ENCODE data around the gene PTPRM. TPM values are rescaled to one million over a fixed set of nuclear protein-coding genes. Genes with fewer than 3 reads are reported as not detected.

The PTPRM gene
- total and polyA plus RNA-seq, 3 donors from 2014 or later = 76.4 to 101 (median 94.6) TPM

- no peaks in the 10 kb centered on the region for H3K4me1 ChIP-seq
- no peak for DNase-seq
- H3K36me3 ChIP-seq (ENCODE audit: low read depth, missing control alignments) = no peaks in the 10 kb centered on the region
- no peak overlapping the region for H3K4me3 ChIP-seq
- no peaks in the 10 kb centered on the region for H3K27me3 ChIP-seq
- TF ChIP-seq CTCF (IDR thresholded peaks at IDR 0.05) = no peak
- TF ChIP-seq POLR2A (IDR thresholded peaks at IDR 0.05) = no peak
- no peak overlapping the region for H3K27ac ChIP-seq
- intact Hi-C loops (cut with DNase I; ENCODE audit: low total_unique reads) = no loop called here
- H3K9me3 ChIP-seq = no peaks in the 10 kb centered on the region
- 72 to 78% methylated on average over 2 of the region's 2 CpGs for WGBS, 2 donors
These were observed 797.3 kb downstream of the PTPRM start for GRCh38 chr18:8364385-8364784.

GRCh38 chr18:8365006-8365405 lies 797.9 kb downstream of the PTPRM start:
- Histone ChIP-seq H3K36me3 (ENCODE audit: low read depth, missing control alignments) (no peaks in the 10 kb centered on the region), H3K27ac (no peak overlapping the region), H3K9me3 (no peaks in the 10 kb centered on the region), H3K4me3 (no peak overlapping the region), H3K4me1 (no peaks in the 10 kb centered on the region), H3K27me3 (no peaks in the 10 kb centered on the region)
- DNase-seq = no peak
- WGBS, 2 donors = 82 to 87% methylated on average over 5 of the region's 5 CpGs
- intact Hi-C loops (cut with DNase I; ENCODE audit: low total_unique reads) = no loop called here
- TF ChIP-seq CTCF (IDR thresholded peaks at IDR 0.05) (no peak), POLR2A (IDR thresholded peaks at IDR 0.05) (no peak)

GRCh38 chr18:8365528-8365927 lies 798.4 kb downstream of the PTPRM start:
- no peaks in the 10 kb centered on the region for H3K27me3 ChIP-seq
- H3K4me3 ChIP-seq = no peak overlapping the region
- H3K36me3 ChIP-seq (ENCODE audit: low read depth, missing control alignments) = no peaks in the 10 kb centered on the region
- no peak overlapping the region for H3K27ac ChIP-seq
- 92 to 98% methylated on average over 2 of the region's 2 CpGs for WGBS, 2 donors
- intact Hi-C loops (cut with DNase I; ENCODE audit: low total_unique reads) = no loop called here
- no peaks in the 10 kb centered on the region for H3K4me1 ChIP-seq
- DNase-seq = no peak
- TF ChIP-seq POLR2A (IDR thresholded peaks at IDR 0.05) (no peak), CTCF (IDR thresholded peaks at IDR 0.05) (no peak)
- H3K9me3 ChIP-seq = no peaks in the 10 kb centered on the region

- WGBS, 2 donors = 73 to 80% methylated on average over 5 of the region's 5 CpGs
These were observed 799.0 kb downstream of the PTPRM start for GRCh38 chr18:8366070-8366469.

More at GRCh38 chr18:8366070-8366469, 799.0 kb downstream of the PTPRM start:
- no peaks in the 10 kb centered on the region for H3K27me3 ChIP-seq
- H3K4me3 ChIP-seq = no peak overlapping the region
- H3K27ac ChIP-seq = no peak overlapping the region
- no peaks in the 10 kb centered on the region for H3K4me1 ChIP-seq
- H3K36me3 ChIP-seq (ENCODE audit: low read depth, missing control alignments) = no peaks in the 10 kb centered on the region
- no peaks in the 10 kb centered on the region for H3K9me3 ChIP-seq
- intact Hi-C loops (cut with DNase I; ENCODE audit: low total_unique reads) = no loop called here
- no peak for DNase-seq
- TF ChIP-seq CTCF (IDR thresholded peaks at IDR 0.05) (no peak), POLR2A (IDR thresholded peaks at IDR 0.05) (no peak)
